ENCODE data around the gene LRRN2.
A peak's percentile ranks its signal among the peaks of the same experiment; 100 is the strongest.
"Not testable (repeated sequence)": the region's sequence is repeated elsewhere in the genome, so short reads cannot be mapped to it uniquely, and the experiment has no call there.

Gene LRRN2

GRCh38 chr1:204658295-204658694 lies 27.2 kb downstream of the LRRN2 start:
- DNase-seq = no peak

- no peak for DNase-seq
Observed at GRCh38 chr1:204653590-204654340, 31.8 kb downstream of the LRRN2 start.

- no peak for DNase-seq
Observed at GRCh38 chr1:204652497-204652896, 33.0 kb downstream of the LRRN2 start.

GRCh38 chr1:204651843-204652421 lies 33.6 kb downstream of the LRRN2 start:
- DNase-seq = no peak

GRCh38 chr1:204650911-204651570 lies 34.5 kb downstream of the LRRN2 start:
- DNase-seq = no peak

- no peak for DNase-seq
Observed at GRCh38 chr1:204649721-204650521, 35.6 kb downstream of the LRRN2 start.

- no peak for DNase-seq
Observed at GRCh38 chr1:204648576-204648975, 37.0 kb downstream of the LRRN2 start.

- no peak for DNase-seq
Observed at GRCh38 chr1:204647805-204648153, 37.8 kb downstream of the LRRN2 start.

- DNase-seq = peak in 1 of 5 donors; percentile 54
Observed at GRCh38 chr1:204647114-204647804, 38.3 kb downstream of the LRRN2 start.

- no peak for DNase-seq
Observed at GRCh38 chr1:204645666-204646065, 39.9 kb downstream of the LRRN2 start.

- DNase-seq = no peak
Observed at GRCh38 chr1:204645251-204645650, 40.3 kb downstream of the LRRN2 start.

GRCh38 chr1:204643503-204643902 lies 42.0 kb downstream of the LRRN2 start:
- DNase-seq = no peak

GRCh38 chr1:204641936-204642335 lies 43.6 kb downstream of the LRRN2 start:
- no peak for DNase-seq

GRCh38 chr1:204641455-204641854 lies 44.1 kb downstream of the LRRN2 start:
- no peak for DNase-seq

GRCh38 chr1:204640578-204640977 lies 45.0 kb downstream of the LRRN2 start:
- DNase-seq = no peak

- DNase-seq = no peak
Observed at GRCh38 chr1:204634260-204634910, 51.2 kb downstream of the LRRN2 start.

GRCh38 chr1:204633665-204634064 lies 51.9 kb downstream of the LRRN2 start:
- no peak for DNase-seq

- DNase-seq = no peak
Observed at GRCh38 chr1:204630132-204630905, 55.2 kb downstream of the LRRN2 start.

GRCh38 chr1:204629459-204629858 lies 56.1 kb downstream of the LRRN2 start:
- DNase-seq = not testable (repeated sequence)

- DNase-seq = no peak
Observed at GRCh38 chr1:204628868-204629267, 56.7 kb downstream of the LRRN2 start.

- no peak for DNase-seq
Observed at GRCh38 chr1:204627436-204627835, 58.1 kb downstream of the LRRN2 start.

Measured in T-helper 1 cell (primary cell).